SK-N-MC (cell line): Measurements from ENCODE around the gene LRP5.

Source experiments
- EZH2 ChIP-seq: fragments of 200-600 bp; sonication (generic); IDR thresholded peaks from one replicate; pipeline ENCODE4 v1.6.1; 2017; ENCODE audit warnings: antibody characterized with exemption
- POLR2AphosphoS5 ChIP-seq: IDR thresholded peaks from 2 replicates; pipeline ENCODE4 v1.6.1; 2012; ENCODE audit warnings: mild to moderate bottlenecking, low read depth, low read length, borderline replicate concordance

GRCh38 chr11:68431984-68432645 is 119.7 kb downstream of the LRP5 start:
- TF ChIP-seq POLR2AphosphoS5 (no peak), EZH2 (no peak)
